ENCODE results near the gene WNT11.

DNA sequence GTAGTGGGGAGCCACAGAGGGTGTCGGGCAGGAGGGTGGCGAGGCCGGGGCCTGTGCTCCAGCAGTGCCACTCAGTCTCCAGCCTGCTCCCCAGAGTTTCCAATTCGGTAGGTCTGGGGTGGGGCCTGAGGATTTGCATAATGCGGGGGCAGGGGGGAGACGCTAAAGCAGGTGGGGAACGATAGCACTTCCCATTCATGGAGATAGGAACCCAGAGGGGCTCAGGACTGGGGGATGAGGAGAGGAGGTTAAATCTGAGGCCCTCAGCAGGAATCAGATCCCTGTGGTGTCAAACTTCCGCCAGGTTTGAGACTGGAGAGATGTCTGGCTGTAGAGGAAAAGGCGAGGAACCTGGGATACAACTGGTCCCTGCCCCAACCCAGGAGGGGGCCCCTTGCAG lies 29.8 kb downstream of the WNT11 start:
- TF ChIP-seq, protein P1, sequence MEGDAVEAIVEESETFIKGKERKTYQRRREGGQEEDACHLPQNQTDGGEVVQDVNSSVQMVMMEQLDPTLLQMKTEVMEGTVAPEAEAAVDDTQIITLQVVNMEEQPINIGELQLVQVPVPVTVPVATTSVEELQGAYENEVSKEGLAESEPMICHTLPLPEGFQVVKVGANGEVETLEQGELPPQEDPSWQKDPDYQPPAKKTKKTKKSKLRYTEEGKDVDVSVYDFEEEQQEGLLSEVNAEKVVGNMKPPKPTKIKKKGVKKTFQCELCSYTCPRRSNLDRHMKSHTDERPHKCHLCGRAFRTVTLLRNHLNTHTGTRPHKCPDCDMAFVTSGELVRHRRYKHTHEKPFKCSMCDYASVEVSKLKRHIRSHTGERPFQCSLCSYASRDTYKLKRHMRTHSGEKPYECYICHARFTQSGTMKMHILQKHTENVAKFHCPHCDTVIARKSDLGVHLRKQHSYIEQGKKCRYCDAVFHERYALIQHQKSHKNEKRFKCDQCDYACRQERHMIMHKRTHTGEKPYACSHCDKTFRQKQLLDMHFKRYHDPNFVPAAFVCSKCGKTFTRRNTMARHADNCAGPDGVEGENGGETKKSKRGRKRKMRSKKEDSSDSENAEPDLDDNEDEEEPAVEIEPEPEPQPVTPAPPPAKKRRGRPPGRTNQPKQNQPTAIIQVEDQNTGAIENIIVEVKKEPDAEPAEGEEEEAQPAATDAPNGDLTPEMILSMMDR (IDR thresholded peaks at IDR 0.05) = no peak
- TF ChIP-seq, protein P2, sequence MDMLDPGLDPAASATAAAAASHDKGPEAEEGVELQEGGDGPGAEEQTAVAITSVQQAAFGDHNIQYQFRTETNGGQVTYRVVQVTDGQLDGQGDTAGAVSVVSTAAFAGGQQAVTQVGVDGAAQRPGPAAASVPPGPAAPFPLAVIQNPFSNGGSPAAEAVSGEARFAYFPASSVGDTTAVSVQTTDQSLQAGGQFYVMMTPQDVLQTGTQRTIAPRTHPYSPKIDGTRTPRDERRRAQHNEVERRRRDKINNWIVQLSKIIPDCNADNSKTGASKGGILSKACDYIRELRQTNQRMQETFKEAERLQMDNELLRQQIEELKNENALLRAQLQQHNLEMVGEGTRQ (IDR thresholded peaks at IDR 0.05; ENCODE audit: borderline replicate concordance, low read depth, low read length) = no peak
- TF ChIP-seq MEF2A (IDR thresholded peaks at IDR 0.05; ENCODE audit: borderline replicate concordance, low read depth) (no peak), GABPA (IDR thresholded peaks at IDR 0.05; ENCODE audit: low read depth) (no peak)
- TF ChIP-seq, protein P3, sequence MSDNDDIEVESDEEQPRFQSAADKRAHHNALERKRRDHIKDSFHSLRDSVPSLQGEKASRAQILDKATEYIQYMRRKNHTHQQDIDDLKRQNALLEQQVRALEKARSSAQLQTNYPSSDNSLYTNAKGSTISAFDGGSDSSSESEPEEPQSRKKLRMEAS (IDR thresholded peaks at IDR 0.05; ENCODE audit: low read depth) = no peak
